Measurements from ENCODE around the gene NIT1.

DNA sequence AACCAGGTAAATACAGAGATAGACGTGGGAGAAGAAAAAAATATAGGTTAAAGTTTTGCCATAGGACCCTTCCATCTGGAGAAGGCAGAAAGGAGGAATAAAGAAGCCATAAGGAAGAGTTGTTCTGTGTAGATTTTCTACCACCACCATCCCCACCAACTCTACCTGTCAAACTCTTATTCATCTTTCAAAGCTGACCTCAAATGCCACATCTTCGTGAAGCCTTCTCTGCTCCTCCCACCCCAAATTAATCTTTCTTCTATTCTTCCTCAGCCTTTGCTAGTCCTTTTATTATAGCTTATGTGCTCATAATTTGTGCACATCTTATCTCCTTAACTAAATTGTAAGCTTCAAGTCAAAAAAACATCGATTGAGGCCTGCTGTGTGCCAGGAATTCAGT lies 27.3 kb upstream of the NIT1 start:
- TF ChIP-seq, protein P1, sequence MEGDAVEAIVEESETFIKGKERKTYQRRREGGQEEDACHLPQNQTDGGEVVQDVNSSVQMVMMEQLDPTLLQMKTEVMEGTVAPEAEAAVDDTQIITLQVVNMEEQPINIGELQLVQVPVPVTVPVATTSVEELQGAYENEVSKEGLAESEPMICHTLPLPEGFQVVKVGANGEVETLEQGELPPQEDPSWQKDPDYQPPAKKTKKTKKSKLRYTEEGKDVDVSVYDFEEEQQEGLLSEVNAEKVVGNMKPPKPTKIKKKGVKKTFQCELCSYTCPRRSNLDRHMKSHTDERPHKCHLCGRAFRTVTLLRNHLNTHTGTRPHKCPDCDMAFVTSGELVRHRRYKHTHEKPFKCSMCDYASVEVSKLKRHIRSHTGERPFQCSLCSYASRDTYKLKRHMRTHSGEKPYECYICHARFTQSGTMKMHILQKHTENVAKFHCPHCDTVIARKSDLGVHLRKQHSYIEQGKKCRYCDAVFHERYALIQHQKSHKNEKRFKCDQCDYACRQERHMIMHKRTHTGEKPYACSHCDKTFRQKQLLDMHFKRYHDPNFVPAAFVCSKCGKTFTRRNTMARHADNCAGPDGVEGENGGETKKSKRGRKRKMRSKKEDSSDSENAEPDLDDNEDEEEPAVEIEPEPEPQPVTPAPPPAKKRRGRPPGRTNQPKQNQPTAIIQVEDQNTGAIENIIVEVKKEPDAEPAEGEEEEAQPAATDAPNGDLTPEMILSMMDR (IDR thresholded peaks at IDR 0.05) = no peak
- no peak for TF ChIP-seq POLR2A (IDR thresholded peaks at IDR 0.05)
